ENCODE measurements around the gene OXSM. TPM values are rescaled to one million over a fixed set of nuclear protein-coding genes. Genes with fewer than 3 reads are reported as not detected.

The OXSM gene
- total RNA-seq, 1 experiment from 2014 or later: 11.1 TPM

GRCh38 chr3:25817638-25818037 lies 27.7 kb downstream of the OXSM start:
- DNase-seq: no peak
- Mint-ChIP-seq H3K27me3 (ENCODE audit: insufficient read depth, unreplicated experiment) (peaks cover 4% of the 10 kb centered on the region), H3K27ac (ENCODE audit: unreplicated experiment) (no peak overlapping the region), H3K4me1 (ENCODE audit: low read depth, unreplicated experiment) (no peaks in the 10 kb centered on the region), H3K4me3 (ENCODE audit: unreplicated experiment) (no peak overlapping the region), H3K9me3 (ENCODE audit: unreplicated experiment) (no peaks in the 10 kb centered on the region), H3K36me3 (ENCODE audit: insufficient read depth, unreplicated experiment) (no peaks in the 10 kb centered on the region)
- H3K4me1 ChIP-seq: no peaks in the 10 kb centered on the region
- ChIA-PET POLR2A (no interaction called here), CTCF (no interaction called here)
- H3K4me3 ChIP-seq (ENCODE audit: low read depth, low read length): no peak overlapping the region
- intact Hi-C loops (cut with micrococcal nuclease; ENCODE audit: unreplicated experiment): no loop called here
- TF ChIP-seq, protein P1, sequence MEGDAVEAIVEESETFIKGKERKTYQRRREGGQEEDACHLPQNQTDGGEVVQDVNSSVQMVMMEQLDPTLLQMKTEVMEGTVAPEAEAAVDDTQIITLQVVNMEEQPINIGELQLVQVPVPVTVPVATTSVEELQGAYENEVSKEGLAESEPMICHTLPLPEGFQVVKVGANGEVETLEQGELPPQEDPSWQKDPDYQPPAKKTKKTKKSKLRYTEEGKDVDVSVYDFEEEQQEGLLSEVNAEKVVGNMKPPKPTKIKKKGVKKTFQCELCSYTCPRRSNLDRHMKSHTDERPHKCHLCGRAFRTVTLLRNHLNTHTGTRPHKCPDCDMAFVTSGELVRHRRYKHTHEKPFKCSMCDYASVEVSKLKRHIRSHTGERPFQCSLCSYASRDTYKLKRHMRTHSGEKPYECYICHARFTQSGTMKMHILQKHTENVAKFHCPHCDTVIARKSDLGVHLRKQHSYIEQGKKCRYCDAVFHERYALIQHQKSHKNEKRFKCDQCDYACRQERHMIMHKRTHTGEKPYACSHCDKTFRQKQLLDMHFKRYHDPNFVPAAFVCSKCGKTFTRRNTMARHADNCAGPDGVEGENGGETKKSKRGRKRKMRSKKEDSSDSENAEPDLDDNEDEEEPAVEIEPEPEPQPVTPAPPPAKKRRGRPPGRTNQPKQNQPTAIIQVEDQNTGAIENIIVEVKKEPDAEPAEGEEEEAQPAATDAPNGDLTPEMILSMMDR (IDR thresholded peaks at IDR 0.05; ENCODE audit: insufficient read depth in 1 of 2, low read depth in 1 of 2, low read length in 1 of 2, severe bottlenecking in 1 of 2, unreplicated experiment in 1 of 2): no peak
- no peaks in the 10 kb centered on the region for H3K9me3 ChIP-seq
- no TSS peak for BruUV-seq (replicated peaks)
- no peaks in the 10 kb centered on the region for H3K36me3 ChIP-seq (ENCODE audit: control insufficient read depth, insufficient read depth, low read length)
- no peaks in the 10 kb centered on the region; the same call in none of the 2 replicates for H3K27me3 ChIP-seq (replicated peaks; ENCODE audit: control insufficient read depth, insufficient read depth, low read length)

- no peak for DNase-seq
- Histone ChIP-seq H3K4me3 (ENCODE audit: low read depth, low read length) (no peak overlapping the region), H3K27me3 (replicated peaks; ENCODE audit: control insufficient read depth, insufficient read depth, low read length) (no peaks in the 10 kb centered on the region; the same call in none of the 2 replicates), H3K4me1 (no peaks in the 10 kb centered on the region), H3K36me3 (ENCODE audit: control insufficient read depth, insufficient read depth, low read length) (no peaks in the 10 kb centered on the region), H3K9me3 (no peaks in the 10 kb centered on the region)
- TF ChIP-seq, protein P1 (IDR thresholded peaks at IDR 0.05; ENCODE audit: insufficient read depth in 1 of 2, low read depth in 1 of 2, low read length in 1 of 2, severe bottlenecking in 1 of 2, unreplicated experiment in 1 of 2): no peak
- H3K36me3 Mint-ChIP-seq (ENCODE audit: insufficient read depth, unreplicated experiment): no peaks in the 10 kb centered on the region
- H3K27ac Mint-ChIP-seq (ENCODE audit: unreplicated experiment): no peak overlapping the region
- intact Hi-C loops (cut with micrococcal nuclease; ENCODE audit: unreplicated experiment): no loop called here
- no peaks in the 10 kb centered on the region for H3K4me1 Mint-ChIP-seq (ENCODE audit: low read depth, unreplicated experiment)
- POLR2A ChIA-PET: no interaction called here
- H3K9me3 Mint-ChIP-seq (ENCODE audit: unreplicated experiment): no peaks in the 10 kb centered on the region
- BruUV-seq (replicated peaks): no TSS peak
- H3K27me3 Mint-ChIP-seq (ENCODE audit: insufficient read depth, unreplicated experiment): peaks cover 4% of the 10 kb centered on the region
- CTCF ChIA-PET: no interaction called here
- H3K4me3 Mint-ChIP-seq (ENCODE audit: unreplicated experiment): no peak overlapping the region
These were observed 28.4 kb downstream of the OXSM start for GRCh38 chr3:25818335-25818734.

- DNase-seq: no peak
- Histone ChIP-seq H3K4me3 (ENCODE audit: low read depth, low read length) (no peak overlapping the region), H3K9me3 (no peaks in the 10 kb centered on the region), H3K27me3 (replicated peaks; ENCODE audit: control insufficient read depth, insufficient read depth, low read length) (no peaks in the 10 kb centered on the region; the same call in none of the 2 replicates), H3K4me1 (no peaks in the 10 kb centered on the region), H3K36me3 (ENCODE audit: control insufficient read depth, insufficient read depth, low read length) (no peaks in the 10 kb centered on the region)
- Mint-ChIP-seq H3K4me1 (ENCODE audit: low read depth, unreplicated experiment) (no peaks in the 10 kb centered on the region), H3K27ac (ENCODE audit: unreplicated experiment) (no peak overlapping the region), H3K4me3 (ENCODE audit: unreplicated experiment) (no peak overlapping the region), H3K9me3 (ENCODE audit: unreplicated experiment) (no peaks in the 10 kb centered on the region), H3K27me3 (ENCODE audit: insufficient read depth, unreplicated experiment) (peaks cover 4% of the 10 kb centered on the region), H3K36me3 (ENCODE audit: insufficient read depth, unreplicated experiment) (no peaks in the 10 kb centered on the region)
- intact Hi-C loops (cut with micrococcal nuclease; ENCODE audit: unreplicated experiment): no loop called here
- TF ChIP-seq, protein P1 (IDR thresholded peaks at IDR 0.05; ENCODE audit: insufficient read depth in 1 of 2, low read depth in 1 of 2, low read length in 1 of 2, severe bottlenecking in 1 of 2, unreplicated experiment in 1 of 2): no peak
- ChIA-PET POLR2A (no interaction called here), CTCF (no interaction called here)
- BruUV-seq (replicated peaks): no TSS peak
These were observed 30.5 kb downstream of the OXSM start for GRCh38 chr3:25820366-25820765.
